GM19468 (cell line): ENCODE data around the gene GHRL.

ENCODE experiments used
- ATAC-seq: cut with Tn5 transposase; IDR thresholded peaks from one replicate; pipeline ENCODE4 v1.9.1; 2021; ENCODE audit warnings: mild to moderate bottlenecking, moderate library complexity, moderate number of reproducible peaks; ENCODE audit not compliant: unreplicated experiment; ENCODE audit errors: extremely low read depth

The GHRL gene

GRCh38 chr3:10328460-10329071 lies 35.8 kb upstream of the GHRL start:
- no peak for ATAC-seq

- no peak for ATAC-seq
These were observed 34.8 kb upstream of the GHRL start for GRCh38 chr3:10327592-10327991.

GRCh38 chr3:10322352-10322710 lies 29.6 kb upstream of the GHRL start:
- ATAC-seq: no peak

- ATAC-seq: no peak
These were observed 29.0 kb upstream of the GHRL start for GRCh38 chr3:10321630-10322351.

- ATAC-seq: no peak
These were observed 27.6 kb upstream of the GHRL start for GRCh38 chr3:10320320-10320677.

- no peak for ATAC-seq
These were observed 27.1 kb upstream of the GHRL start for GRCh38 chr3:10319804-10320203.

- ATAC-seq: no peak
These were observed 26.5 kb upstream of the GHRL start for GRCh38 chr3:10319251-10319650.

- ATAC-seq: no peak
These were observed 25.2 kb upstream of the GHRL start for GRCh38 chr3:10317961-10318350.

- ATAC-seq: no peak
These were observed 24.7 kb upstream of the GHRL start for GRCh38 chr3:10317311-10317960.

GRCh38 chr3:10315771-10316344 lies 23.1 kb upstream of the GHRL start:
- ATAC-seq: no peak

- ATAC-seq: no peak
These were observed 22.4 kb upstream of the GHRL start for GRCh38 chr3:10315101-10315500.

GRCh38 chr3:10312861-10313260 lies 20.1 kb upstream of the GHRL start:
- no peak for ATAC-seq

- ATAC-seq: no peak
These were observed 19.6 kb upstream of the GHRL start for GRCh38 chr3:10312391-10312790.

- no peak for ATAC-seq
These were observed 19.0 kb upstream of the GHRL start for GRCh38 chr3:10311710-10312109.

GRCh38 chr3:10310578-10310977 lies 17.8 kb upstream of the GHRL start:
- ATAC-seq: no peak

GRCh38 chr3:10309736-10310135 lies 17.0 kb upstream of the GHRL start:
- no peak for ATAC-seq

GRCh38 chr3:10308678-10309077 lies 15.9 kb upstream of the GHRL start:
- no peak for ATAC-seq

GRCh38 chr3:10306156-10306555 lies 13.4 kb upstream of the GHRL start:
- no peak for ATAC-seq

- no peak for ATAC-seq
These were observed 12.7 kb upstream of the GHRL start for GRCh38 chr3:10305331-10305902.

GRCh38 chr3:10304905-10305304 lies 12.2 kb upstream of the GHRL start:
- no peak for ATAC-seq

GRCh38 chr3:10303785-10304184 lies 11.0 kb upstream of the GHRL start:
- no peak for ATAC-seq
